Dermis blood vessel endothelial cell (primary cell): ENCODE data around the gene C11orf86. TPM values are rescaled to one million over a fixed set of nuclear protein-coding genes. Genes with fewer than 3 reads are reported as not detected.
A peak's percentile ranks its signal among the peaks of the same experiment; 100 is the strongest.
"Not testable (repeated sequence)": the region's sequence is repeated elsewhere in the genome, so short reads cannot be mapped to it uniquely, and the experiment has no call there.

Source experiments
- DNase-seq: peaks from one replicate; pipeline ENCODE4 v3.0.0; 2010
- total RNA-seq: library from RNA; depleted of rRNA; stranded (reverse); fragments of >200 nt; gene quantifications from 2 replicates; pipeline ENCODE4 v1.2.3, GENCODE V29; 2014

Gene C11orf86
- total RNA-seq, 1 donor from 2014 or later = not detected

GRCh38 chr11:66967670-66968425 lies 7.3 kb upstream of the C11orf86 start:
- peak; percentile 71 for DNase-seq

GRCh38 chr11:66969584-66970225 lies 5.4 kb upstream of the C11orf86 start:
- no peak for DNase-seq

GRCh38 chr11:66970371-66970806 lies 4.7 kb upstream of the C11orf86 start:
- DNase-seq = no peak

GRCh38 chr11:66970807-66971442 lies 4.2 kb upstream of the C11orf86 start:
- peak; percentile 85 for DNase-seq

- no peak for DNase-seq
These were observed 3.6 kb upstream of the C11orf86 start for GRCh38 chr11:66971488-66971887.

- DNase-seq = no peak
These were observed 1.0 kb upstream of the C11orf86 start for GRCh38 chr11:66973956-66974580.

- no peak for DNase-seq
These were observed 412 bp downstream of the C11orf86 start for GRCh38 chr11:66975405-66976027.

GRCh38 chr11:66976028-66976467 lies 944 bp downstream of the C11orf86 start:
- peak; percentile 57 for DNase-seq

- DNase-seq = no peak
These were observed 1.8 kb downstream of the C11orf86 start for GRCh38 chr11:66976925-66977324.

- no peak for DNase-seq
These were observed 3.1 kb downstream of the C11orf86 start for GRCh38 chr11:66978229-66978628.

GRCh38 chr11:66978717-66979116 lies 3.6 kb downstream of the C11orf86 start:
- no peak for DNase-seq

GRCh38 chr11:66979336-66979980 lies 4.4 kb downstream of the C11orf86 start:
- DNase-seq = no peak

GRCh38 chr11:66981976-66982578 lies 7.0 kb downstream of the C11orf86 start:
- DNase-seq = peak; percentile 94

GRCh38 chr11:66983275-66983924 lies 8.3 kb downstream of the C11orf86 start:
- no peak for DNase-seq

- no peak for DNase-seq
These were observed 10.5 kb downstream of the C11orf86 start for GRCh38 chr11:66985508-66986177.

GRCh38 chr11:66986178-66986545 lies 11.1 kb downstream of the C11orf86 start:
- DNase-seq = no peak

- DNase-seq = no peak
These were observed 12.1 kb downstream of the C11orf86 start for GRCh38 chr11:66987158-66987620.

GRCh38 chr11:66987924-66988637 lies 13.0 kb downstream of the C11orf86 start:
- no peak for DNase-seq

GRCh38 chr11:66988741-66989140 lies 13.6 kb downstream of the C11orf86 start:
- not testable (repeated sequence) for DNase-seq

GRCh38 chr11:66989360-66989759 lies 14.3 kb downstream of the C11orf86 start:
- DNase-seq = not testable (repeated sequence)
